Omental fat pad (tissue), 4 donors: Measurements from ENCODE around the gene ANKUB1. TPM values are rescaled to one million over a fixed set of nuclear protein-coding genes. Genes with fewer than 3 reads are reported as not detected.
A peak's percentile ranks its signal among the peaks of the same experiment; 100 is the strongest.

Experiments
- ATAC-seq: fragments of 150-250 bp; one replicate; pipeline ENCODE4 v1.9.1; 2016; ENCODE audit warnings: mild to moderate bottlenecking, moderate library complexity; ENCODE audit not compliant: low FRiP score
- DNase-seq: peaks from one replicate; pipeline ENCODE4 v3.0.0-alpha.2; 2019; ENCODE audit warnings: low spot score
- total RNA-seq, 4 donors: library from RNA; depleted of rRNA; stranded (reverse); fragments of >200 nt; gene quantifications; one replicate each; pipeline ENCODE4 v1.1.0, GENCODE V29; 2016
- TF ChIP-seq, protein P1 (sequence below), 3 donors: fragments of 450-650 bp; IDR thresholded peaks; one replicate each; pipeline ENCODE4 v1.5.1; 2016 to 2017; ENCODE audit warnings: antibody characterized with exemption in 3 of 3, mild to moderate bottlenecking in 3 of 3, moderate library complexity in 2 of 3

The ANKUB1 gene
- total RNA-seq, 4 donors from 2014 or later: not detected

DNA sequence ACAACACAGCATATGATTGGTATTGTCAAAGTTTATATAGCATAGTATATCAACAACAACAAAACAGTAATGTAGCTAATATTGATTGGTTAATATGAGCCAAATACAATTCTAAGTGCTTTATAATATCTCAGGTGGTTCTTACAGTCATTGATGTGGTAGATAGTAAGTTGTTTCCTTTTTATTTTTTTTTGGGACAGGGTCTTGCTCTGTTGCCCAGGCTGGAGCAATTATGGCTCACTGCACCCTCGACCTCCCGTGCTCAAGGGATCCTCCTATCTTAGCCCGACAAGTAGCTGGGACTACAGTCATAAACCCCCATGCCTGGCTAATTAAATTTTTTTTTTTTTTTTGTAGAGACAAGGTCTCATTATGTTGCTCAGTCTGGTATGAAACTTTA lies 23.4 kb upstream of the ANKUB1 start:
- TF ChIP-seq, protein P1, sequence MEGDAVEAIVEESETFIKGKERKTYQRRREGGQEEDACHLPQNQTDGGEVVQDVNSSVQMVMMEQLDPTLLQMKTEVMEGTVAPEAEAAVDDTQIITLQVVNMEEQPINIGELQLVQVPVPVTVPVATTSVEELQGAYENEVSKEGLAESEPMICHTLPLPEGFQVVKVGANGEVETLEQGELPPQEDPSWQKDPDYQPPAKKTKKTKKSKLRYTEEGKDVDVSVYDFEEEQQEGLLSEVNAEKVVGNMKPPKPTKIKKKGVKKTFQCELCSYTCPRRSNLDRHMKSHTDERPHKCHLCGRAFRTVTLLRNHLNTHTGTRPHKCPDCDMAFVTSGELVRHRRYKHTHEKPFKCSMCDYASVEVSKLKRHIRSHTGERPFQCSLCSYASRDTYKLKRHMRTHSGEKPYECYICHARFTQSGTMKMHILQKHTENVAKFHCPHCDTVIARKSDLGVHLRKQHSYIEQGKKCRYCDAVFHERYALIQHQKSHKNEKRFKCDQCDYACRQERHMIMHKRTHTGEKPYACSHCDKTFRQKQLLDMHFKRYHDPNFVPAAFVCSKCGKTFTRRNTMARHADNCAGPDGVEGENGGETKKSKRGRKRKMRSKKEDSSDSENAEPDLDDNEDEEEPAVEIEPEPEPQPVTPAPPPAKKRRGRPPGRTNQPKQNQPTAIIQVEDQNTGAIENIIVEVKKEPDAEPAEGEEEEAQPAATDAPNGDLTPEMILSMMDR (IDR thresholded peaks at IDR 0.05): no peak
- no peak for DNase-seq
- ATAC-seq: no peak

DNA sequence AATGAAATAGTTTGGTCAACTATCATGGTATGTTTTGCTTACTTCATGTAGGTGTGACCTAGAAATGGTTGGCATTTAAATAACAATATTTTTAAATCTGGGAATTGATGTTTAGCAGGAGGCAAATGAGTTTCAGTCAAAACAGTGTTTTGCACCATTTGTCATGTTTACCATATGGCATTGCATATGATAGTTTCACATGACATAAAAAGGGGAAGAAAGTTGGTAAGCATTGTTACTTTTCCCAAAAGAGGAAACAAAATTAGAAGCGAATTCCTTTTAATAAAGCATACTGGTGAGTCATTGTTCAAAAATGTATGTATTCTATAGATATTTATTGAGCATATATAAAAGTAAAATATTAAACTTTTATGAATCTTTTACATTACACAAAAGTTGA lies 23.0 kb upstream of the ANKUB1 start:
- DNase-seq (no peak), ATAC-seq (no peak)
- TF ChIP-seq, protein P1 (IDR thresholded peaks at IDR 0.05): no peak

DNA sequence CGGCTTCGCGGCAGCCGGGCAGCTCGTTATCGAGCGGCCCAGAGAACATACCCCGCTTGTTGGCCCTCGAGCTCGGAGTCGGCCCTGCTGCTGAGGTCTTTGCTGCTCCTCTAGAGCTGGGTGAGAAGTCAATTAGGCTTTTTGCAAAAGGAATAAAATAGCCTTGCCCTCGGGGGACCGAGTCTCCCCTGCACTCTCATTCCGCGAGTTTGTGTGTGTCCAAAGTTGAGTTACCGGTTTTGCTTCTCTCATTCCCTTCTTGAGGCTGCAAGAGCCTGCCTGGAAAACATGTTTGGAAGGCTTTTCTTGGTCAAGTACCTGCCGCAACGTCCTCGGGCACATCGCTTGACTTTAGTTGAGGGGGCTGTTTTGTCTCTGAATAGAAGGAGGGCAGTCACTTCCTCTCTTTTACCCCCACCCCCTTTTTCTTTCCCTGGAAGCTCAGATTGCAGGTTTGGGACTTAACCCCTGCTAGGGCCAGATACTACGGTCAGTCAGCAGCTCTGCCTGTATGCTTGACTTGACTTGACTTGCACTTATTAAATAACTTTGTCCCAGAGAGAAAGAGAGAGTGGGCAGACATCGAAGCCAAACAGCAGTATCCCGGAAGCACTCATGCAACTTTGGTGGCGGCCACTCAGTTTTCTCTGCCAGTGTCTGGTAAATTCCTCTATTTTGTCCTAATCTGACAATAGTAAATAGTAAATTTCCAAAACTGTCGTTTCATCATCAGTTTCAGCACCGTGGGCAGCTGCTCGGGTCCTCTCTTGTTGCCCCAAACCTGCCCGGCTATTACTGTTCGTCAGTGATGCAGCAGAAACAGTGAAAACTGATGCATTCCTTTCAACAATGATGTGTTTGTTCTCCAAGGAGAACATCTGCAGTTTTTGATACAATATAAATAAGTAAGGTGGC lies 21.3 kb upstream of the ANKUB1 start:
- peak; percentile 1 for ATAC-seq
- TF ChIP-seq, protein P1 (IDR thresholded peaks at IDR 0.05): no peak
- peak; percentile 28 for DNase-seq

DNA sequence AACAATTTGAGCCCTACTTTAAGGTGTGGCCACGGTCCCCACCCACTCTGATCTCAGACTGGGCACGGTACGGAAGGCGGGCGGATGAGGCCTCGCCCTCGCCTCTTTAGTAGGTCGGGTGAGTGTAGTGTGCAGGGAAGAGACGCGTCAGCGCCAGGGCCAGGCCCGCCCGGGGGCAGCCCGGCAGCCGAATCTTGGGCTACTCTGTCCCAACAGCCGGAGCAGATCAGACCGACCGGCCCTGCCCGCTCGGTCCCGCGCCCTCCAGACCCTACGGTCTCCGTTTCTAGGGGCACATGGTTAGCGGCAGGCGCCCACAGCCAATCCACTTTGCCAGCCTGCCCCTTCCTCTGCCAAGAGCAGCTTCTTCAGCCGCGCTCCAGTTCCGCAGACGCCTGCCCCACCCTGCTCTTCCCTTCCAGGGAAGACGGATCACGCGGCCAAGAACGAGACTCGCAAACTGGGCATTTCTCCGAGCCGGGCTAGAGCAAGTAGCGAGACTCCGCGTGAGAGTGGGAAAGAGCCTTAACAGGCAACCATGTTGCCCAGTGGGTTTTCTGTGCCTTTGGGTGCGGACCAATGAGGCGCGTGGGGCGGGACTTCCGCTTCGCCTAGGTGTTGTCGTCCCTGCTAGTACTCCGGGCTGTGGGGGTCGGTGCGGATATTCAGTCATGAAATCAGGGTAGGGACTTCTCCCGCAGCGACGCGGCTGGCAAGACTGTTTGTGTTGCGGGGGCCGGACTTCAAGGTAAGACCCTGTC lies 20.4 kb upstream of the ANKUB1 start, which contains the start of gene RNF13:
TSS of gene RNF13 (plus strand) at position 610 of the 761 bp plus-strand sequence. CDS start 32,812 bp downstream, outside the sequence.
- peak; percentile 97 for DNase-seq
- TF ChIP-seq, protein P1 (IDR thresholded peaks at IDR 0.05): no peak
- peak; percentile 94 for ATAC-seq

DNA sequence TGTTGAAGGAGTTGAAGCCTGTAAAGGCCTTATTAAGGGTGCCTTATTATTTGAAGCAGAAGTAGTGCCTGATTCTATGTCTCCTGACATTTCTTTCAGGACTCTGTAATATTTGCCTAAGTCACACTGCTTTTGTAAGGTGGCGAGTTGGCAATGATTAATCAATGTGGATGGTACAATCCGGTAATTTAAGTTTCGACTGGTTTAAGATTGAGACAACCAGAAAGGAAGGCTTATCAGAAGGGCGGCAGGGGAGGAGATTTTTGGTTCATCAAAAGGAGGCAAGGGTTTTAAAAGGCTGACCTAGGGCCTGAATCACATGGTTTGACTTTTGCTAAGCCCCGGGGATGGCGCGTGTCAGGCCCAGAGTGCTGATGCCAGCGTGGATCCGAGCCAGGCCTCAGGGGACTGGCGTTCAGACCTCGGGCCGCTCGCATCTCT lies 19.8 kb upstream of the ANKUB1 start:
- no peak for ATAC-seq
- TF ChIP-seq, protein P1 (IDR thresholded peaks at IDR 0.05): no peak
- no peak for DNase-seq

DNA sequence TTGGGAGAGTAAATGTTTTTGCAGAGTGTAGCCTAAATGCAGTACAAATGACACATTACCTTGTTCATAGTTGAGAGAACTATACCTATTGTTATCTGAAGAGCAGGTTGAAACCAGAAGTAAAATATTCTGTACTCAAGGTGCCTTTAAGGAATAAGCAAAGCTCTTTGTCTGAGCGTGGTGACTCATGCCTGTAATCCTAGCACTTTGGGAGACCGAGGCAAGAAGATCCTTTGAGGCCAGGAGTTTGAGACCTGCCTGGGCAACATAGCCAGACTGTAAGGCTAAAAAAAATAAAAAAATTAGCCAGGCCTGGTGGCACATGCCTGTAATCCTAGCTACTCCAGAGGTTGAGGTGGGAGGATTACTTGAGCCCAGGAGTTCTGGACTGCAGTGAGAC lies 18.5 kb upstream of the ANKUB1 start:
- ATAC-seq (no peak), DNase-seq (no peak)
- TF ChIP-seq, protein P1 (IDR thresholded peaks at IDR 0.05): no peak
